ENCODE data around the gene RGS16. TPM values are rescaled to one million over a fixed set of nuclear protein-coding genes. Genes with fewer than 3 reads are reported as not detected.
A peak's percentile ranks its signal among the peaks of the same experiment; 100 is the strongest.
"Not testable (repeated sequence)": the region's sequence is repeated elsewhere in the genome, so short reads cannot be mapped to it uniquely, and the experiment has no call there.

RGS16 gene
- total RNA-seq, 1 donor from 2014 or later, result 9.7 TPM

DNA sequence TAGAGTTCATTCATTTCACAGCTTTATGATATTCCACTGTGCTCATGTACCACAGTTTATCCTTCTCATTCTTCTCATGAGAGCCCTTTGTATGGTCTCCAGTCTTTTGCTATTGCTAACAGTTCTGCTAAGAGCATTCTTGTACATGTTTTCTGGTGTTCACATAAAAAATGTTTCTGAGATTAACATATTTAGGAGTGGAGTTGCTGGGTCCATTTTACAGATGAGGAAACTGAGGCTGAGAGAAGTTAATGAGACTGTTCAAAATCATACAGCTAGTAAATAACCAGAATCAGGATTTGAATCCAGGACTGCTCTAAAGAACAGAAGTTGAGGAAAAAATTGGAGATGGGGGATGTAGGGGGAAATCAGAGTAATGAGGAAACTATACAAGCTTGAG is 28.8 kb upstream of the RGS16 start:
- TF ChIP-seq, protein P1, sequence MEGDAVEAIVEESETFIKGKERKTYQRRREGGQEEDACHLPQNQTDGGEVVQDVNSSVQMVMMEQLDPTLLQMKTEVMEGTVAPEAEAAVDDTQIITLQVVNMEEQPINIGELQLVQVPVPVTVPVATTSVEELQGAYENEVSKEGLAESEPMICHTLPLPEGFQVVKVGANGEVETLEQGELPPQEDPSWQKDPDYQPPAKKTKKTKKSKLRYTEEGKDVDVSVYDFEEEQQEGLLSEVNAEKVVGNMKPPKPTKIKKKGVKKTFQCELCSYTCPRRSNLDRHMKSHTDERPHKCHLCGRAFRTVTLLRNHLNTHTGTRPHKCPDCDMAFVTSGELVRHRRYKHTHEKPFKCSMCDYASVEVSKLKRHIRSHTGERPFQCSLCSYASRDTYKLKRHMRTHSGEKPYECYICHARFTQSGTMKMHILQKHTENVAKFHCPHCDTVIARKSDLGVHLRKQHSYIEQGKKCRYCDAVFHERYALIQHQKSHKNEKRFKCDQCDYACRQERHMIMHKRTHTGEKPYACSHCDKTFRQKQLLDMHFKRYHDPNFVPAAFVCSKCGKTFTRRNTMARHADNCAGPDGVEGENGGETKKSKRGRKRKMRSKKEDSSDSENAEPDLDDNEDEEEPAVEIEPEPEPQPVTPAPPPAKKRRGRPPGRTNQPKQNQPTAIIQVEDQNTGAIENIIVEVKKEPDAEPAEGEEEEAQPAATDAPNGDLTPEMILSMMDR (conservative IDR thresholded peaks at IDR 0.05), result no peak
- H3K4me1 Mint-ChIP-seq (ENCODE audit: unreplicated experiment), result peaks cover 49% of the 10 kb centered on the region
- no peaks in the 10 kb centered on the region for H3K9me3 Mint-ChIP-seq
- no peaks in the 10 kb centered on the region for H3K36me3 Mint-ChIP-seq
- no peak overlapping the region for H3K4me3 Mint-ChIP-seq
- H3K27ac Mint-ChIP-seq, result peak overlapping the region; percentile 46
- H3K27me3 Mint-ChIP-seq, result no peaks in the 10 kb centered on the region
- DNase-seq (ENCODE audit: extremely low spot score, unreplicated experiment), result no peak

DNA sequence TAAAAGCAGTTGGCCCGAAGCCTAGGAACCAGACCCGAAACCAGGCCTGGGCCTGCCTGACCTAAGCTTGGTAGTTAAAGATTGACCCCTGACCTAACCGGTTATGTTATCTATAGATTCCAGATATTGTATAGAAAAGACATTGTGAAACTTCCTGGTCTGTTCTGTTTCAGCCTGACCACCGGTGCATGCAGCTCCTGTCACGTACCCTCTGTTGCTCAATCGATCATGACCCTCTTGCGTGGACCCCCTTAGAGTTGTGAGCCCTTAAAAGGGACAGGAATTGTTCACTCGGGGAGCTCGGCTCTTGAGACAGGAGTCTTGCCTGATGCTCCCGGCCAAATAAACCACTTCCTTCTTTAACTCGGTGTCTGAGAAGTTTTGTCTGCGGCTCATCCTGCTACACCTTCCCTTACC is 28.3 kb upstream of the RGS16 start:
- H3K4me3 Mint-ChIP-seq; H3K36me3 Mint-ChIP-seq; DNase-seq (ENCODE audit: extremely low spot score, unreplicated experiment); H3K9me3 Mint-ChIP-seq; H3K27ac Mint-ChIP-seq; H3K27me3 Mint-ChIP-seq: not testable (repeated sequence)
- H3K4me1 Mint-ChIP-seq (ENCODE audit: unreplicated experiment), result peaks cover 45% of the 10 kb centered on the region

DNA sequence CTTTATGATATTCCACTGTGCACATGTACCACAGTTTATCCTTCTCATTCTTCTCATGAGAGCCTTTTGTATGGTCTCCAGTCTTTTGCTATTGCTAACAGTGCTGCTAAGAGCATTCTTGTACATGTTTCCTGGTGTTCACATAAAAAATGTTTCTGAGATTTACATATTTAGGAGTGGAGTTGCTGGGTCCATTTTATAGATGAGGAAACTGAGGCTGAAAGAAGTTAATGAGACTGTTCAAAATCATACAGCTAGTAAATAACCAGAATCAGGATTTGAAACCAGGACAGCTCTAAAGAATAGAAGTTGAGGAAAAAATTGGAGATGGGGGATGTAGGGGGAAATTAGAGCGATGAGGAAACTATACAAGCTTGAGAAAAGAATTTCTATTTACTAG is 27.8 kb upstream of the RGS16 start:
- Mint-ChIP-seq H3K27me3 (no peaks in the 10 kb centered on the region), H3K27ac (no peak overlapping the region), H3K4me3 (no peak overlapping the region), H3K9me3 (no peaks in the 10 kb centered on the region), H3K4me1 (ENCODE audit: unreplicated experiment) (peaks cover 46% of the 10 kb centered on the region), H3K36me3 (no peaks in the 10 kb centered on the region)
- no peak for DNase-seq (ENCODE audit: extremely low spot score, unreplicated experiment)
- TF ChIP-seq, protein P1 (conservative IDR thresholded peaks at IDR 0.05), result no peak

DNA sequence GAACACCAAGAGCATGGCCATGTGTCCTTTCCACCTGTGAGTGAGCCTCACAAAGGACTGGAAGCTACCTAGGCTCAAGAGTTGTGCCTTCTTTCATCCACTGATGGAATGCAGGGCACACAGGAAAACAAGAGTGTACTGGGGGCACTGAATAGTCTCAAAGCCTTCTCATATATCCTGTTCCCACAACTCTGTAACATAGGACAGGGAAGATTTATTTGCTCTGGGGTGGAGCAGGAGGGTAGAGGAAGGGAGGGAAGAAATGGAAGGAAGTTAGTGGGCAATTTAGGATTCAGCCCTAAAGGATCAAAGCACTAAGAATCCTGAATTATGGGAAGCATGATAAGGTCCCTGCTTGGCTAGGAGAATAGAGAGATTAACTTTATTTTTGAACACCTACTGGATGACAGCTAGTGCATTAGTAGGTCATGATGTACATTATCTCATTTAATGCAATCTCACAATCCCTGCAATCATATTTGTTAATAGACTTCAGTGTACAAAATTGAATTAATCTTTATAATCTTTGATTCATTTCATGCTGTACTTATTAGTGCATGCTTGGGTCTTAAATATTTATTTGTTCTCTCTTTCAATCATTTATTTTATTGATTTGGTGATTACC is 27.0 kb upstream of the RGS16 start:
- peaks cover 53% of the 10 kb centered on the region for H3K4me1 Mint-ChIP-seq (ENCODE audit: unreplicated experiment)
- H3K27me3 Mint-ChIP-seq, result no peaks in the 10 kb centered on the region
- H3K4me3 Mint-ChIP-seq, result peak overlapping the region; percentile 31
- TF ChIP-seq, protein P1 (conservative IDR thresholded peaks at IDR 0.05), result no peak
- H3K9me3 Mint-ChIP-seq, result no peaks in the 10 kb centered on the region
- peak overlapping the region; percentile 63 for H3K27ac Mint-ChIP-seq
- H3K36me3 Mint-ChIP-seq, result no peaks in the 10 kb centered on the region
- no peak for DNase-seq (ENCODE audit: extremely low spot score, unreplicated experiment)

DNA sequence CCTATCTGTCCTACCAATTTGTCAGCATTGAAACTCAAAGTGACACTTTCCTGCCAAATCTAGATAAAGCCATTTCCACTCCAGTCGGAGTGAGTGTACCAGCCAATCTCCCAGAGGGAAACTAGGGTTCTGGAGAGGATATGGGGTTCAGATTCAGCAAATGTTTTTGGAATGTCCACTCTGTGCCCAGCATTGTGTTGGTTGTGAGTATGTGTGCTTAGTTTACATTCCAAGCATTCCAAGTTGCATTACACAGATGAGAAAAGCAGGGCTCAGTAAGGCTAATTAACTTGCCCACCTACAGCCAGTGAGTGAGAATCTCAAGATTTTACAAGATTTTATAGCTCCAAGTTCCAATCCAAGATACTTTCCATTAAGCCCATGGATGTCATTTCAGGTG is 26.4 kb upstream of the RGS16 start:
- Mint-ChIP-seq H3K9me3 (no peaks in the 10 kb centered on the region), H3K27ac (peak overlapping the region; percentile 63), H3K36me3 (no peaks in the 10 kb centered on the region), H3K4me3 (no peak overlapping the region), H3K4me1 (ENCODE audit: unreplicated experiment) (peaks cover 59% of the 10 kb centered on the region), H3K27me3 (no peaks in the 10 kb centered on the region)
- no peak for DNase-seq (ENCODE audit: extremely low spot score, unreplicated experiment)
- TF ChIP-seq, protein P1 (conservative IDR thresholded peaks at IDR 0.05), result no peak

DNA sequence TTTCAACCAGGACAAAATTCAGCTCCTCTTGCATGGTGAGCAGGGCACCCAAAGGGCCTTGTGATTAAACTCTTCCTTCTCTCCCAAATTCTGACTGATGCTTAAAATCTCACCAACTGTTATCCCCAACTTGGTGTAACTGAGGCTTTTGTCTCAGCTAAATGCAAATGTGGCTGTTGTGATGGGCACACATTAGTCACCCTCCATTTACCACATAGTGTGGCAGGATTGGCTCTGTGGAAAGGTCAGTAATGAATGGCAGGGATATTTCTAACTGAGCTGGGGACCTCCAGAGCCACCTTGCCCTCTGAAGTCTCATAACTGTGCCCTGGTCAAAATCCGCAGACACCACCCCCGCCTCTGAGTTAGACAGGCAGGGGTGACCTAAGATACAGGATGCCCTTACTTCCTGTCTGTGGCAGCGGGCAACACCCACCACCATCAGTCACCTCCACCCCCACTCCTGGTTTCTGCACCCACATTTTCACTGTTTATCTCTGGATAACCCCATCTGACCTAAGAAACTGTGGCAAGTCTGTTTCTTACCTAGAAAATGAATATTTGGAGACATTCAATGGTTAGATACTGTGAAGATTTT is 25.4 kb upstream of the RGS16 start:
- TF ChIP-seq, protein P1 (conservative IDR thresholded peaks at IDR 0.05), result no peak
- no peak overlapping the region for H3K4me3 Mint-ChIP-seq
- H3K36me3 Mint-ChIP-seq, result no peaks in the 10 kb centered on the region
- no peaks in the 10 kb centered on the region for H3K27me3 Mint-ChIP-seq
- peaks cover 63% of the 10 kb centered on the region for H3K4me1 Mint-ChIP-seq (ENCODE audit: unreplicated experiment)
- no peaks in the 10 kb centered on the region for H3K9me3 Mint-ChIP-seq
- DNase-seq (ENCODE audit: extremely low spot score, unreplicated experiment), result no peak
- no peak overlapping the region for H3K27ac Mint-ChIP-seq
